ENCODE data around the gene KLHL29. TPM values are rescaled to one million over a fixed set of nuclear protein-coding genes. Genes with fewer than 3 reads are reported as not detected.

Gene KLHL29
- total RNA-seq, 1 experiment from 2014 or later = 16.7 TPM

DNA sequence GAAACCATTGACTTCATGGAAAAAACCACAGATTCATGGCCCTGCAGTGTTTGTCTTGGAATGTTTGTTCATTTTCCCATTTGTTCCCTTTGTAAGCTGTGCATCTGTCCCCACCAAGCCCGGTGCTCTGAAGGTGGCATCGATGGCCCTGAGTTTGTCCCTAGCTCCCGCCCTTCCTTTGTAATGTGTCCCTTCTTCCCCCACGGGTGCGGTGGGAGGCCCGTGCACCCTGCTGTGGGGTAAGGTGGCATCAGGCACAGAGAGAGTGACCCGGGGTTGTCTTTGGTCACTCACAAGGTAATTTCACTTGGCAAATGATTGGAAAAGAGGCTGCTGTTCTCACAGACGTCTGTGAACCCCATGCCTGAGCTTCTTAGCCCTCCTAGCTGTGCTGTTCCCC lies 28.7 kb downstream of the KLHL29 start:
- Histone ChIP-seq H3K4me2 (ENCODE audit: low read length) (no peak overlapping the region), H3K27me3 (ENCODE audit: insufficient read depth, low read length) (no peaks in the 10 kb centered on the region), H3K9me2 (ENCODE audit: insufficient read depth) (no peaks in the 10 kb centered on the region), H4K20me1 (ENCODE audit: insufficient read depth) (no peaks in the 10 kb centered on the region), H2AFZ (ENCODE audit: low read depth, low read length, poor library complexity, severe bottlenecking) (no peak overlapping the region), H3K4me3 (replicated peaks in 1 of 2; ENCODE audit: low read depth in 1 of 2, low read length in 2 of 2) (no peak overlapping the region), H3K9ac (ENCODE audit: low read length) (no peak overlapping the region), H3K9me3 (ENCODE audit: control insufficient read depth in 1 of 2, insufficient read depth in 1 of 2, low read depth in 1 of 2, low read length in 2 of 2) (no peaks in the 10 kb centered on the region), H3K36me3 (ENCODE audit: control insufficient read depth in 1 of 2, insufficient read depth in 2 of 2, low read length in 2 of 2) (no peaks in the 10 kb centered on the region), H3K27ac (ENCODE audit: low read depth, low read length) (no peak overlapping the region), H3K4me1 (ENCODE audit: control insufficient read depth in 1 of 2, insufficient read depth in 2 of 2, low read length in 2 of 2) (peaks cover 0 to 23% of the 10 kb centered on the region in 2 experiments; a peak in 1 of 4 replicates), H3K79me2 (ENCODE audit: insufficient read depth, low read length) (peaks cover 14% of the 10 kb centered on the region; the same call in 1 of the 2 replicates)
- BruUV-seq (replicated peaks) = no TSS peak
- intact Hi-C loops (cut with micrococcal nuclease) = no loop called here
- ATAC-seq (no peak), DNase-seq (ENCODE audit: low read depth, low spot score) (no peak)
- POLR2A ChIA-PET = no interaction called here
- CTCF ChIA-PET = no interaction called here
- RAD21 ChIA-PET (ENCODE audit: low non-redundant PET in 1 of 2, low total read pairs in 2 of 2, uncharacterized antibody in 2 of 2, unreplicated experiment in 2 of 2) = no interaction called here
- no peak for TF ChIP-seq SRF (IDR thresholded peaks at IDR 0.05; ENCODE audit: low read depth)
- TF ChIP-seq, protein P1, sequence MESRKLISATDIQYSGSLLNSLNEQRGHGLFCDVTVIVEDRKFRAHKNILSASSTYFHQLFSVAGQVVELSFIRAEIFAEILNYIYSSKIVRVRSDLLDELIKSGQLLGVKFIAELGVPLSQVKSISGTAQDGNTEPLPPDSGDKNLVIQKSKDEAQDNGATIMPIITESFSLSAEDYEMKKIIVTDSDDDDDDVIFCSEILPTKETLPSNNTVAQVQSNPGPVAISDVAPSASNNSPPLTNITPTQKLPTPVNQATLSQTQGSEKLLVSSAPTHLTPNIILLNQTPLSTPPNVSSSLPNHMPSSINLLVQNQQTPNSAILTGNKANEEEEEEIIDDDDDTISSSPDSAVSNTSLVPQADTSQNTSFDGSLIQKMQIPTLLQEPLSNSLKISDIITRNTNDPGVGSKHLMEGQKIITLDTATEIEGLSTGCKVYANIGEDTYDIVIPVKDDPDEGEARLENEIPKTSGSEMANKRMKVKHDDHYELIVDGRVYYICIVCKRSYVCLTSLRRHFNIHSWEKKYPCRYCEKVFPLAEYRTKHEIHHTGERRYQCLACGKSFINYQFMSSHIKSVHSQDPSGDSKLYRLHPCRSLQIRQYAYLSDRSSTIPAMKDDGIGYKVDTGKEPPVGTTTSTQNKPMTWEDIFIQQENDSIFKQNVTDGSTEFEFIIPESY (IDR thresholded peaks at IDR 0.05; ENCODE audit: extremely low read depth, insufficient replicate concordance, low read length) = no peak
- TF ChIP-seq CEBPB (IDR thresholded peaks at IDR 0.05; ENCODE audit: low read depth) = no peak

DNA sequence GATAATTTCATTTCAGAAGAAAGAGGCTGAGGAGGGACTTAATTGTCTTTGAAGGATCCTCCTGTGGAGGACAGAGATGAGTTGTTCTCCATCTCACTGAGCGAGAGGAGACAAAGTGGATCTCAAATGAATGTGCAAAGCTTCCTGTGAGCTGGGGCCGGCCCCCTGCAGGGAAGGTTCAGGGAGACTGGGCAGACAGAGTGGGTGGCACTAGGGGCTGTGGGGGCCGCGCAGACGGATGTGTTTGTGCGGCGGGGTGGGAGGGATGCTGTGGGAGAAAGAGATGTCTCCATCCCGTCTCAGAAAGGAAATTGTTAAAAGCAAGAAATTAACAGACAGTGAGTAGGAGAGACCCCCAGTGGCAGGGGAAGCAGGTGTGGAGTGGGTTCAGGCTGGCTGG lies 29.1 kb downstream of the KLHL29 start:
- POLR2A ChIA-PET = no interaction called here
- CTCF ChIA-PET = interaction anchor here (1.9 kb wide), 1 partner anchor 10 kb away, joined by 7 read pairs; no protein-coding TSS in a partner anchor
- Histone ChIP-seq H3K4me1 (ENCODE audit: control insufficient read depth in 1 of 2, insufficient read depth in 2 of 2, low read length in 2 of 2) (peaks cover 0 to 23% of the 10 kb centered on the region in 2 experiments; a peak in 1 of 4 replicates), H2AFZ (ENCODE audit: low read depth, low read length, poor library complexity, severe bottlenecking) (no peak overlapping the region), H3K9me2 (ENCODE audit: insufficient read depth) (no peaks in the 10 kb centered on the region), H3K27ac (ENCODE audit: low read depth, low read length) (no peak overlapping the region), H3K9ac (ENCODE audit: low read length) (no peak overlapping the region), H3K9me3 (ENCODE audit: control insufficient read depth in 1 of 2, insufficient read depth in 1 of 2, low read depth in 1 of 2, low read length in 2 of 2) (no peaks in the 10 kb centered on the region), H3K79me2 (ENCODE audit: insufficient read depth, low read length) (peaks cover 11% of the 10 kb centered on the region; the same call in 1 of the 2 replicates), H3K27me3 (ENCODE audit: insufficient read depth, low read length) (no peaks in the 10 kb centered on the region), H3K4me2 (ENCODE audit: low read length) (no peak overlapping the region), H3K4me3 (replicated peaks in 1 of 2; ENCODE audit: low read depth in 1 of 2, low read length in 2 of 2) (no peak overlapping the region), H3K36me3 (ENCODE audit: control insufficient read depth in 1 of 2, insufficient read depth in 2 of 2, low read length in 2 of 2) (no peaks in the 10 kb centered on the region), H4K20me1 (ENCODE audit: insufficient read depth) (no peaks in the 10 kb centered on the region)
- ATAC-seq (no peak), DNase-seq (ENCODE audit: low read depth, low spot score) (no peak)
- BruUV-seq (replicated peaks) = no TSS peak
- RAD21 ChIA-PET (ENCODE audit: low non-redundant PET in 1 of 2, low total read pairs in 2 of 2, uncharacterized antibody in 2 of 2, unreplicated experiment in 2 of 2) = no interaction called here
- intact Hi-C loops (cut with micrococcal nuclease) = no loop called here
- TF ChIP-seq SP1 (IDR thresholded peaks at IDR 0.05; ENCODE audit: low read depth) = no peak
- TF ChIP-seq, protein P2, sequence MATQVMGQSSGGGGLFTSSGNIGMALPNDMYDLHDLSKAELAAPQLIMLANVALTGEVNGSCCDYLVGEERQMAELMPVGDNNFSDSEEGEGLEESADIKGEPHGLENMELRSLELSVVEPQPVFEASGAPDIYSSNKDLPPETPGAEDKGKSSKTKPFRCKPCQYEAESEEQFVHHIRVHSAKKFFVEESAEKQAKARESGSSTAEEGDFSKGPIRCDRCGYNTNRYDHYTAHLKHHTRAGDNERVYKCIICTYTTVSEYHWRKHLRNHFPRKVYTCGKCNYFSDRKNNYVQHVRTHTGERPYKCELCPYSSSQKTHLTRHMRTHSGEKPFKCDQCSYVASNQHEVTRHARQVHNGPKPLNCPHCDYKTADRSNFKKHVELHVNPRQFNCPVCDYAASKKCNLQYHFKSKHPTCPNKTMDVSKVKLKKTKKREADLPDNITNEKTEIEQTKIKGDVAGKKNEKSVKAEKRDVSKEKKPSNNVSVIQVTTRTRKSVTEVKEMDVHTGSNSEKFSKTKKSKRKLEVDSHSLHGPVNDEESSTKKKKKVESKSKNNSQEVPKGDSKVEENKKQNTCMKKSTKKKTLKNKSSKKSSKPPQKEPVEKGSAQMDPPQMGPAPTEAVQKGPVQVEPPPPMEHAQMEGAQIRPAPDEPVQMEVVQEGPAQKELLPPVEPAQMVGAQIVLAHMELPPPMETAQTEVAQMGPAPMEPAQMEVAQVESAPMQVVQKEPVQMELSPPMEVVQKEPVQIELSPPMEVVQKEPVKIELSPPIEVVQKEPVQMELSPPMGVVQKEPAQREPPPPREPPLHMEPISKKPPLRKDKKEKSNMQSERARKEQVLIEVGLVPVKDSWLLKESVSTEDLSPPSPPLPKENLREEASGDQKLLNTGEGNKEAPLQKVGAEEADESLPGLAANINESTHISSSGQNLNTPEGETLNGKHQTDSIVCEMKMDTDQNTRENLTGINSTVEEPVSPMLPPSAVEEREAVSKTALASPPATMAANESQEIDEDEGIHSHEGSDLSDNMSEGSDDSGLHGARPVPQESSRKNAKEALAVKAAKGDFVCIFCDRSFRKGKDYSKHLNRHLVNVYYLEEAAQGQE (IDR thresholded peaks at IDR 0.05; ENCODE audit: low read depth) = no peak
- no peak for TF ChIP-seq EZH2phosphoT487 (IDR thresholded peaks at IDR 0.05; ENCODE audit: borderline replicate concordance)
